HCT116 (cell line): ENCODE results near the gene AKR1B1. TPM values are rescaled to one million over a fixed set of nuclear protein-coding genes. Genes with fewer than 3 reads are reported as not detected.

Experiments
- ATAC-seq: fragments of 200-7000 bp; cut with Tn5 transposase; 2 replicates; pipeline ENCODE4 v1.9.1; 2020; ENCODE audit warnings: mild to moderate bottlenecking, moderate library complexity
- BruUV-seq: library from RNA; stranded (reverse); fragments of 400-500 nt; replicated peaks from 2 replicates; lab custom pipeline; 2021; lab: Mats Ljungman, UMichigan
- CTCF ChIA-PET: fragments of 300-600 bp; sonication (Branson Sonifier 250); formaldehyde crosslinking; loops from one replicate; lab custom pipeline; 2021; ENCODE audit warnings: antibody characterized with exemption; lab: Charles Lee
- POLR2A ChIA-PET: fragments of 300-600, 350-600 bp; sonication (Branson Sonifier 250); formaldehyde crosslinking; loops from one replicate; lab custom pipeline; 2021; ENCODE audit warnings: antibody characterized with exemption; lab: Charles Lee
- RAD21 ChIA-PET, 2 experiments: fragments of 300-600 bp; sonication (Branson Sonifier 250); formaldehyde crosslinking; loops; one replicate each; lab custom pipeline; 2023; ENCODE audit warnings: low total read pairs in 2 of 2; ENCODE audit not compliant: uncharacterized antibody in 2 of 2, unreplicated experiment in 2 of 2, low non-redundant PET in 1 of 2; lab: Charles Lee
- DNase-seq: peaks from one replicate; pipeline ENCODE4 v3.0.0-alpha.2; 2010; ENCODE audit warnings: low read depth, low spot score
- H2AFZ ChIP-seq: fragments of 200-600 bp; shearing (Covaris generic), sonication (generic); 2 replicates; pipeline ENCODE4 v1.6.1; 2017; ENCODE audit warnings: low read depth, mixed run types, mixed read lengths, antibody characterized with exemption, low read length; ENCODE audit not compliant: poor library complexity, severe bottlenecking
- H3K27ac ChIP-seq: 2 replicates; pipeline ENCODE4 v1.5.1; 2012; ENCODE audit warnings: low read depth, low read length
- H3K27me3 ChIP-seq: fragments of 200-600 bp; sonication (generic); 2 replicates; pipeline ENCODE4 v1.6.1; 2016; ENCODE audit warnings: mixed run types, low read length, mixed read lengths; ENCODE audit not compliant: insufficient read depth
- H3K36me3 ChIP-seq, 2 experiments: fragments of 200-500 bp in 1 of 2; fragments of 200-600 bp in 1 of 2; sonication (Bioruptor generic) in 1 of 2; sonication (generic) in 1 of 2; 2 replicates each; pipeline versions ENCODE4 v1.5.1 to v1.6.1; 2014 to 2016; ENCODE audit warnings: low read length in 2 of 2, inconsistent platforms in 1 of 2, mixed read lengths in 1 of 2, mixed run types in 1 of 2; ENCODE audit not compliant: insufficient read depth in 2 of 2, control insufficient read depth in 1 of 2
- H3K4me1 ChIP-seq, 2 experiments: fragments of 200-600 bp in 1 of 2; sonication (generic) in 1 of 2; 2 replicates each; pipeline versions ENCODE4 v1.5.1 to v1.6.1; 2012 to 2017; ENCODE audit warnings: low read length in 2 of 2, inconsistent platforms in 1 of 2, mild to moderate bottlenecking in 1 of 2, mixed read lengths in 1 of 2, mixed run types in 1 of 2, moderate library complexity in 1 of 2; ENCODE audit not compliant: insufficient read depth in 2 of 2, control insufficient read depth in 1 of 2
- H3K4me2 ChIP-seq: fragments of 200-600 bp; sonication (generic); 2 replicates; pipeline ENCODE4 v1.6.1; 2017; ENCODE audit warnings: mixed run types, low read length, mixed read lengths
- H3K4me3 ChIP-seq, 2 experiments: fragments of 200-600 bp in 1 of 2; sonication (generic) in 1 of 2; replicated peaks in 1 of 2; 2 replicates each; pipeline ENCODE4 v1.5.1; 2011 to 2016; ENCODE audit warnings: low read length in 2 of 2, control low read depth in 1 of 2, low read depth in 1 of 2, mild to moderate bottlenecking in 1 of 2, mixed read lengths in 1 of 2, mixed run types in 1 of 2
- H3K79me2 ChIP-seq: fragments of 200-600 bp; sonication (generic); 2 replicates; pipeline ENCODE4 v1.6.1; 2017; ENCODE audit warnings: mild to moderate bottlenecking, mixed run types, low read length, moderate library complexity, mixed read lengths; ENCODE audit not compliant: insufficient read depth
- H3K9ac ChIP-seq: fragments of 200-600 bp; sonication (generic); 2 replicates; pipeline ENCODE4 v1.6.1; 2016; ENCODE audit warnings: low read length, mixed read lengths
- H3K9me2 ChIP-seq: fragments of 200-600 bp; sonication (generic), shearing (Covaris generic); 2 replicates; pipeline ENCODE4 v1.6.1; 2017; ENCODE audit warnings: mixed run types, mild to moderate bottlenecking, moderate library complexity; ENCODE audit not compliant: insufficient read depth
- H3K9me3 ChIP-seq, 2 experiments: fragments of 200-500 bp in 1 of 2; fragments of 200-600 bp in 1 of 2; sonication (Bioruptor generic) in 1 of 2; sonication (generic) in 1 of 2; 2 replicates each; pipeline ENCODE4 v1.6.1; 2014 to 2017; ENCODE audit warnings: low read length in 2 of 2, mixed read lengths in 2 of 2, inconsistent platforms in 1 of 2, low read depth in 1 of 2, mild to moderate bottlenecking in 1 of 2, mixed run types in 1 of 2, moderate library complexity in 1 of 2; ENCODE audit not compliant: control insufficient read depth in 1 of 2, insufficient read depth in 1 of 2
- H4K20me1 ChIP-seq: fragments of 200-600 bp; sonication (generic), shearing (Covaris generic); 2 replicates; pipeline ENCODE4 v1.6.1; 2017; ENCODE audit warnings: mixed run types, mild to moderate bottlenecking, moderate library complexity; ENCODE audit not compliant: insufficient read depth
- ATF3 ChIP-seq: IDR thresholded peaks from 2 replicates; pipeline ENCODE4 v1.6.1; 2012
- CBX3 ChIP-seq: IDR thresholded peaks from 2 replicates; pipeline ENCODE4 v1.6.1; 2012; ENCODE audit warnings: low read depth
- ELF1 ChIP-seq: IDR thresholded peaks from 2 replicates; pipeline ENCODE4 v1.6.1; 2012; ENCODE audit warnings: low read depth, borderline replicate concordance
- EZH2 ChIP-seq: fragments of 200-600 bp; sonication (generic); IDR thresholded peaks from 2 replicates; pipeline ENCODE4 v1.6.1; 2017; ENCODE audit warnings: antibody characterized with exemption, mixed run types
- FOSL1 ChIP-seq: IDR thresholded peaks from 2 replicates; pipeline ENCODE4 v1.6.1; 2012; ENCODE audit warnings: low read depth
- MAX ChIP-seq: IDR thresholded peaks from 2 replicates; pipeline ENCODE4 v1.6.1; 2012
- ZNF274 ChIP-seq: fragments of 200-500 bp; sonication (Bioruptor generic); IDR thresholded peaks from 2 replicates; pipeline ENCODE4 v1.6.1; 2014; ENCODE audit warnings: mild to moderate bottlenecking, low read depth, low read length, inconsistent platforms
- intact Hi-C: fragments of 100-400 bp; cut with micrococcal nuclease; formaldehyde crosslinking; loops from 2 replicates; pipeline ENCODE4 v1.10.0; 2022
- total RNA-seq: library from RNA; stranded (reverse); gene quantifications from one replicate; pipeline ENCODE4 v1.2.1, GENCODE V29; 2021; ENCODE audit not compliant: unreplicated experiment

The AKR1B1 gene
- total RNA-seq, 1 experiment from 2014 or later: 56.8 TPM

- Histone ChIP-seq H3K4me3 (no peak overlapping the region), H2AFZ (no peak overlapping the region), H3K27me3 (no peaks in the 10 kb centered on the region), H3K27ac (no peak overlapping the region), H3K4me1 (peaks cover 0 to 9% of the 10 kb centered on the region in 2 experiments; a peak in 2 of 4 replicates), H3K79me2 (no peaks in the 10 kb centered on the region), H3K4me2 (no peak overlapping the region), H3K9me2 (no peaks in the 10 kb centered on the region), H3K36me3 (no peaks in the 10 kb centered on the region), H3K9me3 (no peaks in the 10 kb centered on the region), H3K9ac (no peak overlapping the region), H4K20me1 (no peaks in the 10 kb centered on the region)
- ATAC-seq: no peak
- BruUV-seq: no TSS peak
- CTCF ChIA-PET: no interaction called here
- no peak for TF ChIP-seq ATF3
- DNase-seq: no peak
- POLR2A ChIA-PET: no interaction called here
- intact Hi-C loops: no loop called here
- RAD21 ChIA-PET: no interaction called here
Measured at GRCh38 chr7:134474828-134475227, 15.9 kb upstream of the AKR1B1 start.

GRCh38 chr7:134473861-134474291 lies 15.0 kb upstream of the AKR1B1 start:
- TF ChIP-seq ELF1 (no peak), CBX3 (no peak), EZH2 (no peak), FOSL1 (no peak), MAX (no peak), ZNF274 (no peak)
- H3K27ac ChIP-seq: no peak overlapping the region
- peaks cover 0 to 9% of the 10 kb centered on the region in 2 experiments; a peak in 2 of 4 replicates for H3K4me1 ChIP-seq
- H3K9me3 ChIP-seq: no peaks in the 10 kb centered on the region
- RAD21 ChIA-PET: no interaction called here
- H3K27me3 ChIP-seq: no peaks in the 10 kb centered on the region
- H3K36me3 ChIP-seq: no peaks in the 10 kb centered on the region
- no peaks in the 10 kb centered on the region for H4K20me1 ChIP-seq
- H3K9ac ChIP-seq: no peak overlapping the region
- no peaks in the 10 kb centered on the region for H3K79me2 ChIP-seq
- no peak overlapping the region for H2AFZ ChIP-seq
- POLR2A ChIA-PET: no interaction called here
- no peak for DNase-seq
- ATAC-seq: no peak
- H3K9me2 ChIP-seq: no peaks in the 10 kb centered on the region
- CTCF ChIA-PET: no interaction called here
- H3K4me3 ChIP-seq: no peak overlapping the region
- no TSS peak for BruUV-seq
- intact Hi-C loops: no loop called here
- no peak overlapping the region for H3K4me2 ChIP-seq
